Measurements from ENCODE around the gene SLC6A17.

SLC6A17 gene

GRCh38 chr1:110161165-110161564, 10.9 kb downstream of the SLC6A17 start:
- H3K4me3 ChIP-seq (ENCODE audit: low read length): no peak overlapping the region
- no peak for DNase-seq (ENCODE audit: low read depth)
- TF ChIP-seq CTCF (conservative IDR thresholded peaks at IDR 0.05; ENCODE audit: low read length): no peak

GRCh38 chr1:110161849-110162248, 11.6 kb downstream of the SLC6A17 start:
- H3K4me3 ChIP-seq (ENCODE audit: low read length): no peak overlapping the region
- DNase-seq (ENCODE audit: low read depth): no peak
- no peak for TF ChIP-seq CTCF (conservative IDR thresholded peaks at IDR 0.05; ENCODE audit: low read length)

GRCh38 chr1:110163591-110163990, 13.3 kb downstream of the SLC6A17 start:
- no peak for TF ChIP-seq CTCF (conservative IDR thresholded peaks at IDR 0.05; ENCODE audit: low read length)
- DNase-seq (ENCODE audit: low read depth): no peak
- H3K4me3 ChIP-seq (ENCODE audit: low read length): no peak overlapping the region

- no peak for TF ChIP-seq CTCF (conservative IDR thresholded peaks at IDR 0.05; ENCODE audit: low read length)
- H3K4me3 ChIP-seq (ENCODE audit: low read length): no peak overlapping the region
- DNase-seq (ENCODE audit: low read depth): no peak
Measured at GRCh38 chr1:110164725-110165350, 14.5 kb downstream of the SLC6A17 start.

- TF ChIP-seq CTCF (conservative IDR thresholded peaks at IDR 0.05; ENCODE audit: low read length): no peak
- no peak overlapping the region for H3K4me3 ChIP-seq (ENCODE audit: low read length)
- no peak for DNase-seq (ENCODE audit: low read depth)
Measured at GRCh38 chr1:110165761-110166231, 15.5 kb downstream of the SLC6A17 start.

- H3K4me3 ChIP-seq (ENCODE audit: low read length): no peak overlapping the region
- no peak for DNase-seq (ENCODE audit: low read depth)
- TF ChIP-seq CTCF (conservative IDR thresholded peaks at IDR 0.05; ENCODE audit: low read length): no peak
Measured at GRCh38 chr1:110166861-110167260, 16.6 kb downstream of the SLC6A17 start.

Measured in AG10803 (cell line).